KOPT-K1 (cell line): ENCODE results near the gene CHN1.

Experiments
- H3K27ac ChIP-seq: fragments of 200-600 bp; sonication (generic); 2 replicates; pipeline ENCODE4 v1.5.1; 2016; ENCODE audit warnings: antibody characterized with exemption, mild to moderate bottlenecking, low read depth, low read length; ENCODE audit not compliant: poor library complexity, severe bottlenecking
- H3K36me3 ChIP-seq: fragments of 200-600 bp; sonication (generic); 2 replicates; pipeline ENCODE4 v1.5.1; 2017; ENCODE audit warnings: antibody characterized with exemption, mild to moderate bottlenecking, low read length, moderate library complexity; ENCODE audit not compliant: insufficient read depth
- H3K9me3 ChIP-seq: fragments of 200-600 bp; sonication (generic); 2 replicates; pipeline ENCODE4 v1.5.1; 2017; ENCODE audit warnings: antibody characterized with exemption, low read length, mild to moderate bottlenecking; ENCODE audit not compliant: insufficient read depth, poor library complexity, severe bottlenecking

Gene CHN1

GRCh38 chr2:174893018-174893417, 112.2 kb downstream of the CHN1 start:
- no peak overlapping the region for H3K27ac ChIP-seq
- H3K36me3 ChIP-seq = no peaks in the 10 kb centered on the region
- no peaks in the 10 kb centered on the region for H3K9me3 ChIP-seq

- Histone ChIP-seq H3K27ac (no peak overlapping the region), H3K36me3 (no peaks in the 10 kb centered on the region), H3K9me3 (no peaks in the 10 kb centered on the region)
These were observed 112.6 kb downstream of the CHN1 start for GRCh38 chr2:174892546-174892945.

- Histone ChIP-seq H3K27ac (no peak overlapping the region), H3K36me3 (no peaks in the 10 kb centered on the region), H3K9me3 (no peaks in the 10 kb centered on the region)
These were observed 116.4 kb downstream of the CHN1 start for GRCh38 chr2:174888646-174889271.

GRCh38 chr2:174888146-174888545, 117.0 kb downstream of the CHN1 start:
- no peaks in the 10 kb centered on the region for H3K9me3 ChIP-seq

GRCh38 chr2:174882416-174882815, 122.8 kb downstream of the CHN1 start:
- no peaks in the 10 kb centered on the region for H3K36me3 ChIP-seq
- H3K9me3 ChIP-seq = no peaks in the 10 kb centered on the region
- H3K27ac ChIP-seq = no peak overlapping the region

More at GRCh38 chr2:174888146-174888545, 117.0 kb downstream of the CHN1 start:
- Histone ChIP-seq H3K27ac (no peak overlapping the region), H3K36me3 (no peaks in the 10 kb centered on the region)

- no peak overlapping the region for H3K27ac ChIP-seq
- H3K9me3 ChIP-seq = no peaks in the 10 kb centered on the region
- H3K36me3 ChIP-seq = no peaks in the 10 kb centered on the region
These were observed 123.5 kb downstream of the CHN1 start for GRCh38 chr2:174881678-174882077.

GRCh38 chr2:174878537-174879147, 126.5 kb downstream of the CHN1 start:
- Histone ChIP-seq H3K27ac (no peak overlapping the region), H3K9me3 (no peaks in the 10 kb centered on the region), H3K36me3 (no peaks in the 10 kb centered on the region)

- Histone ChIP-seq H3K36me3 (no peaks in the 10 kb centered on the region), H3K27ac (no peak overlapping the region), H3K9me3 (no peaks in the 10 kb centered on the region)
These were observed 127.4 kb downstream of the CHN1 start for GRCh38 chr2:174877751-174878150.

- no peak overlapping the region for H3K27ac ChIP-seq
- H3K36me3 ChIP-seq = no peaks in the 10 kb centered on the region
- no peaks in the 10 kb centered on the region for H3K9me3 ChIP-seq
These were observed 127.9 kb downstream of the CHN1 start for GRCh38 chr2:174877301-174877700.

- Histone ChIP-seq H3K36me3 (no peaks in the 10 kb centered on the region), H3K9me3 (no peaks in the 10 kb centered on the region), H3K27ac (no peak overlapping the region)
These were observed 131.1 kb downstream of the CHN1 start for GRCh38 chr2:174874085-174874484.

- no peaks in the 10 kb centered on the region for H3K36me3 ChIP-seq
- H3K27ac ChIP-seq = no peak overlapping the region
- no peaks in the 10 kb centered on the region for H3K9me3 ChIP-seq
These were observed 131.7 kb downstream of the CHN1 start for GRCh38 chr2:174873471-174873870.

- Histone ChIP-seq H3K27ac (no peak overlapping the region), H3K9me3 (no peaks in the 10 kb centered on the region), H3K36me3 (no peaks in the 10 kb centered on the region)
These were observed 134.4 kb downstream of the CHN1 start for GRCh38 chr2:174870787-174871186.

- no peak overlapping the region for H3K27ac ChIP-seq
- H3K9me3 ChIP-seq = no peaks in the 10 kb centered on the region
- no peaks in the 10 kb centered on the region for H3K36me3 ChIP-seq
These were observed 136.3 kb downstream of the CHN1 start for GRCh38 chr2:174868878-174869277.

- Histone ChIP-seq H3K9me3 (no peaks in the 10 kb centered on the region), H3K27ac (no peak overlapping the region), H3K36me3 (no peaks in the 10 kb centered on the region)
These were observed 138.8 kb downstream of the CHN1 start for GRCh38 chr2:174866421-174866820.

- Histone ChIP-seq H3K9me3 (no peaks in the 10 kb centered on the region), H3K36me3 (no peaks in the 10 kb centered on the region), H3K27ac (no peak overlapping the region)
These were observed 142.0 kb downstream of the CHN1 start for GRCh38 chr2:174863183-174863582.

GRCh38 chr2:174859563-174860169, 145.5 kb downstream of the CHN1 start:
- Histone ChIP-seq H3K9me3 (no peaks in the 10 kb centered on the region), H3K36me3 (no peaks in the 10 kb centered on the region), H3K27ac (no peak overlapping the region)
